ENCODE data around the gene POU2F3.

The POU2F3 gene

DNA sequence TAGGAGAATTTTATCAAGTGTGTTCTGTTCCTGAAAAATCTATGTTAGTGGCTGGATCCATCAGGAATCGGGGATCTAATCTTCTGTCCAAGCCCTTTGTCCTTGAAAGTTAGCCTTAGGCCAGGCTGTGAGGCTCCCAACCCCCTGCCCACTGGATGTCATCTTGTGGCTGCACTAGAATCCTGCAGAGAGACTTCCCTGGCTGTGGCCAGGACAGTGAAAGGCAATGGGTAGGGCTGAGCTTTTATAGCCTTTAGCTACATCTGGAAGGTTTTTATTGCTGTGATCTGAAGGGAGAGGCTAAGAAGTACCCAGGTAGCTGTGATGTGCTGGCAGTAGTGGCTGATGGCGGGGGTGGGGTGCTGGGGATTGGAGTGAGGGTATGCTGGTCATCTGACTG, 27.0 kb upstream of the POU2F3 start:
- no peak overlapping the region for H2AFZ ChIP-seq (ENCODE audit: low read depth, low read length)
- no peaks in the 10 kb centered on the region for H3K79me2 ChIP-seq (ENCODE audit: low read length)
- TF ChIP-seq, protein P1, sequence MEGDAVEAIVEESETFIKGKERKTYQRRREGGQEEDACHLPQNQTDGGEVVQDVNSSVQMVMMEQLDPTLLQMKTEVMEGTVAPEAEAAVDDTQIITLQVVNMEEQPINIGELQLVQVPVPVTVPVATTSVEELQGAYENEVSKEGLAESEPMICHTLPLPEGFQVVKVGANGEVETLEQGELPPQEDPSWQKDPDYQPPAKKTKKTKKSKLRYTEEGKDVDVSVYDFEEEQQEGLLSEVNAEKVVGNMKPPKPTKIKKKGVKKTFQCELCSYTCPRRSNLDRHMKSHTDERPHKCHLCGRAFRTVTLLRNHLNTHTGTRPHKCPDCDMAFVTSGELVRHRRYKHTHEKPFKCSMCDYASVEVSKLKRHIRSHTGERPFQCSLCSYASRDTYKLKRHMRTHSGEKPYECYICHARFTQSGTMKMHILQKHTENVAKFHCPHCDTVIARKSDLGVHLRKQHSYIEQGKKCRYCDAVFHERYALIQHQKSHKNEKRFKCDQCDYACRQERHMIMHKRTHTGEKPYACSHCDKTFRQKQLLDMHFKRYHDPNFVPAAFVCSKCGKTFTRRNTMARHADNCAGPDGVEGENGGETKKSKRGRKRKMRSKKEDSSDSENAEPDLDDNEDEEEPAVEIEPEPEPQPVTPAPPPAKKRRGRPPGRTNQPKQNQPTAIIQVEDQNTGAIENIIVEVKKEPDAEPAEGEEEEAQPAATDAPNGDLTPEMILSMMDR (IDR thresholded peaks at IDR 0.05; ENCODE audit: low read depth, low read length), result no peak
- TF ChIP-seq EZH2phosphoT487 (IDR thresholded peaks at IDR 0.05; ENCODE audit: low read depth), result no peak
- no peak overlapping the region for H3K4me3 ChIP-seq (ENCODE audit: low read length)
- H3K27me3 ChIP-seq (ENCODE audit: low read depth, low read length), result peaks cover 9% of the 10 kb centered on the region; the same call in 1 of the 2 replicates
- H3K4me2 ChIP-seq (ENCODE audit: low read length), result no peak overlapping the region
- no peak overlapping the region for H3K27ac ChIP-seq (ENCODE audit: low read length)
- no peaks in the 10 kb centered on the region for H3K36me3 ChIP-seq (replicated peaks; ENCODE audit: low read depth, low read length)
- no peaks in the 10 kb centered on the region for H3K9me3 ChIP-seq (ENCODE audit: insufficient read depth, low read length)
- peaks cover 13% of the 10 kb centered on the region for H3K4me1 ChIP-seq (ENCODE audit: low read length)
- no peak overlapping the region for H3K9ac ChIP-seq (ENCODE audit: low read length)
- no peaks in the 10 kb centered on the region for H4K20me1 ChIP-seq (ENCODE audit: insufficient read depth, low read length)

DNA sequence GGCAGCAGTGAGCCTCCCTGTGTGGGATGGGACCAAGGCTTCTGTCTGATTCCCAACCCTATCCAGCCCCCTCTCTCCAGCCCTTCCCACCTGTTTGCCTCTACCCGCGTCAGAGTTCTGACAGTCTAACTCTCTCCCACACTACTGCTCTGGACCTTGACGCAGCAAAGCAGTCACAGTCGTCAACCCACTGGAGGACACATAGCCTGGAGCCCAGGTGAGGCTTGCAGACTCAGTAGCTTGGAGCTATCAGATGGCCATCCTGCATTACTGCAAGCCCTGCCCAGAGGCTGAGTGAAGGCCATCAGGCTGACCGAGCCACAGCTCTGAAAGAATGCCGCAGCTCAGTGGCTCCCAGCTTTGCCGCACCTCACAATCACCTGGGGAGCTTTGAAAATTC, 25.4 kb upstream of the POU2F3 start:
- Histone ChIP-seq H3K36me3 (replicated peaks; ENCODE audit: low read depth, low read length) (no peaks in the 10 kb centered on the region), H3K4me1 (ENCODE audit: low read length) (peaks cover 12% of the 10 kb centered on the region), H3K27ac (ENCODE audit: low read length) (no peak overlapping the region), H3K9me3 (ENCODE audit: insufficient read depth, low read length) (no peaks in the 10 kb centered on the region), H4K20me1 (ENCODE audit: insufficient read depth, low read length) (no peaks in the 10 kb centered on the region), H2AFZ (ENCODE audit: low read depth, low read length) (no peak overlapping the region), H3K27me3 (ENCODE audit: low read depth, low read length) (0 out of 2 replicates have a peak, but pooled peaks cover 2% of the 10 kb centered on the region), H3K4me3 (ENCODE audit: low read length) (no peak overlapping the region), H3K9ac (ENCODE audit: low read length) (no peak overlapping the region), H3K4me2 (ENCODE audit: low read length) (no peak overlapping the region), H3K79me2 (ENCODE audit: low read length) (no peaks in the 10 kb centered on the region)
- TF ChIP-seq, protein P1 (IDR thresholded peaks at IDR 0.05; ENCODE audit: low read depth, low read length), result no peak
- no peak for TF ChIP-seq EZH2phosphoT487 (IDR thresholded peaks at IDR 0.05; ENCODE audit: low read depth)

DNA sequence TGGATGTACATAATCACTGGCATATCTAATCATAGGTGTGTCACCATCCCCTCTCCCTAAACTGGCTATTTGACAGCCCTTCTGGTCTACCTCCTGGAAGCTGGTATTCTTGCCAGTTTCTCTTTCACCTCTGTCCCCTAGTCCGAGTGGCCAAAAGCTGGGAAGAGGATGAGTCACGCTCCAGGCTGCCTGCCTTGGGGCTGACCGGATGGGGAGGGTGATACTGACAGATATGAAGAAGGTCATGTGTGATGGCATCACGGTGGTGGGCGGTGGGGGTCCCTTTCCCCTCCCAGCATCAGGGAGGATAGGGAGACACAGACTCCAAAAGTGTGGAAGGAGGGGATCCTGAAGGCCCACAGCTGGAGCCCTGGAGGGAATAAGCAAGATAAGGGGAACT, 24.3 kb upstream of the POU2F3 start:
- TF ChIP-seq, protein P1 (IDR thresholded peaks at IDR 0.05; ENCODE audit: low read depth, low read length), result no peak
- no peak for TF ChIP-seq EZH2phosphoT487 (IDR thresholded peaks at IDR 0.05; ENCODE audit: low read depth)
- no peaks in the 10 kb centered on the region for H3K27me3 ChIP-seq (ENCODE audit: low read depth, low read length)

DNA sequence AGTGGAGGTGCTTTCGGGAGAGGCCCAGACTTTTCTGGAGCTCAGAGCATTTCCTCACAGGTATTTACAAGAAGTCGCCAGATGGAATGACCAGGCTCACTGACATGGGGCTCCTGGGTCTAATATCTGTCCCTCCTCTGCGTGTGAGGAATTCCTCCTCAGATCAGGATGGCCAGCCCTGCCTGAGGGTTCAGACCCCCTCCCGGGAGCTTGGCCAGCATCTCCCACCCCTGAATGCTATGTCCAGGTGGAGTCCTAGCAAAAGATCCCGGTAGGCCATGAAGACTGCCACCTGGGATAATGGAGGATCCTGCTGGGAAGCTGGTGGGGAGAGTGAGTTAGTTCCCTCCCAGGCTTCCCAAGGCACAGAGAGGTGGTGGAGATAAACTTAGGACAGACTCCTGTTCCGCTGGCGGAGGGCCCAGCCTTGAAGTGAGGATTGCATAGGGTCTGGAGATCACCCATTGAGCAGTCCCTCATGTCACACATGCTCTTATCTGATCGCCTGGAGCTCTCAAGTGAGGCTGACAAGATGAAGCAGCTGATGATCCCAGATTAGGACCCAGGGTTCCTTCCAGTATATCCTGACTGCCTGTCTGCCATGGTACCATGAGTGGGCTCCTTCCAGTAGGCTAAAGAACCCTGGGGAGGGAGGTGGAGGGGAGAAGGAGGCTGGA, 23.4 kb upstream of the POU2F3 start:
- H3K79me2 ChIP-seq (ENCODE audit: low read length), result no peaks in the 10 kb centered on the region
- TF ChIP-seq, protein P1 (IDR thresholded peaks at IDR 0.05; ENCODE audit: low read depth, low read length), result no peak

More for the DNA sequence above, 24.3 kb upstream of the POU2F3 start:
- no peak overlapping the region for H3K4me3 ChIP-seq (ENCODE audit: low read length)
- H3K9me3 ChIP-seq (ENCODE audit: insufficient read depth, low read length), result no peaks in the 10 kb centered on the region
- H3K36me3 ChIP-seq (replicated peaks; ENCODE audit: low read depth, low read length), result no peaks in the 10 kb centered on the region
- H2AFZ ChIP-seq (ENCODE audit: low read depth, low read length), result no peak overlapping the region
- H4K20me1 ChIP-seq (ENCODE audit: insufficient read depth, low read length), result no peaks in the 10 kb centered on the region
- H3K79me2 ChIP-seq (ENCODE audit: low read length), result no peaks in the 10 kb centered on the region
- no peak overlapping the region for H3K9ac ChIP-seq (ENCODE audit: low read length)
- H3K4me1 ChIP-seq (ENCODE audit: low read length), result peaks cover 4% of the 10 kb centered on the region; the same call in 1 of the 2 replicates
- no peak overlapping the region for H3K27ac ChIP-seq (ENCODE audit: low read length)
- no peak overlapping the region for H3K4me2 ChIP-seq (ENCODE audit: low read length)

More for the DNA sequence above, 23.4 kb upstream of the POU2F3 start:
- Histone ChIP-seq H3K4me2 (ENCODE audit: low read length) (no peak overlapping the region), H3K4me3 (ENCODE audit: low read length) (no peak overlapping the region), H3K27me3 (ENCODE audit: low read depth, low read length) (no peaks in the 10 kb centered on the region), H4K20me1 (ENCODE audit: insufficient read depth, low read length) (no peaks in the 10 kb centered on the region), H3K9me3 (ENCODE audit: insufficient read depth, low read length) (no peaks in the 10 kb centered on the region), H3K9ac (ENCODE audit: low read length) (no peak overlapping the region), H3K4me1 (ENCODE audit: low read length) (peaks cover 4% of the 10 kb centered on the region; the same call in 1 of the 2 replicates), H3K27ac (ENCODE audit: low read length) (no peak overlapping the region), H3K36me3 (replicated peaks; ENCODE audit: low read depth, low read length) (no peaks in the 10 kb centered on the region), H2AFZ (ENCODE audit: low read depth, low read length) (no peak overlapping the region)
